HG02623 (cell line): ENCODE measurements around the gene IRF7.

Experiments
- ATAC-seq: cut with Tn5 transposase; IDR thresholded peaks from one replicate; pipeline ENCODE4 v1.9.1; 2021; ENCODE audit warnings: moderate library complexity; ENCODE audit not compliant: unreplicated experiment

Gene IRF7

GRCh38 chr11:621838-622237 lies 6.1 kb upstream of the IRF7 start:
- ATAC-seq, result no peak

GRCh38 chr11:620935-621814 lies 5.4 kb upstream of the IRF7 start:
- ATAC-seq, result no peak

- ATAC-seq, result no peak
These were observed 4.5 kb upstream of the IRF7 start for GRCh38 chr11:620201-620600.

GRCh38 chr11:619628-620050 lies 3.9 kb upstream of the IRF7 start:
- ATAC-seq, result no peak

GRCh38 chr11:618856-619627 lies 3.3 kb upstream of the IRF7 start:
- ATAC-seq, result no peak

GRCh38 chr11:617912-618682 lies 2.3 kb upstream of the IRF7 start:
- ATAC-seq, result no peak

GRCh38 chr11:617199-617911 lies 1.6 kb upstream of the IRF7 start:
- no peak for ATAC-seq

- no peak for ATAC-seq
These were observed 809 bp upstream of the IRF7 start for GRCh38 chr11:616320-617198.

GRCh38 chr11:614623-615503 lies 887 bp downstream of the IRF7 start:
- ATAC-seq, result no peak

GRCh38 chr11:614021-614622 lies 1.6 kb downstream of the IRF7 start:
- no peak for ATAC-seq

GRCh38 chr11:613369-613968 lies 2.3 kb downstream of the IRF7 start:
- no peak for ATAC-seq

GRCh38 chr11:612961-613300 lies 2.8 kb downstream of the IRF7 start:
- no peak for ATAC-seq

GRCh38 chr11:612201-612960 lies 3.4 kb downstream of the IRF7 start:
- ATAC-seq, result no peak

GRCh38 chr11:611001-611996 lies 4.5 kb downstream of the IRF7 start:
- ATAC-seq, result no peak

GRCh38 chr11:610146-610801 lies 5.5 kb downstream of the IRF7 start:
- no peak for ATAC-seq
